ENCODE results near the gene PRKG1.
A peak's percentile ranks its signal among the peaks of the same experiment; 100 is the strongest.
"Not testable (repeated sequence)": the region's sequence is repeated elsewhere in the genome, so short reads cannot be mapped to it uniquely, and the experiment has no call there.

PRKG1 gene

DNA sequence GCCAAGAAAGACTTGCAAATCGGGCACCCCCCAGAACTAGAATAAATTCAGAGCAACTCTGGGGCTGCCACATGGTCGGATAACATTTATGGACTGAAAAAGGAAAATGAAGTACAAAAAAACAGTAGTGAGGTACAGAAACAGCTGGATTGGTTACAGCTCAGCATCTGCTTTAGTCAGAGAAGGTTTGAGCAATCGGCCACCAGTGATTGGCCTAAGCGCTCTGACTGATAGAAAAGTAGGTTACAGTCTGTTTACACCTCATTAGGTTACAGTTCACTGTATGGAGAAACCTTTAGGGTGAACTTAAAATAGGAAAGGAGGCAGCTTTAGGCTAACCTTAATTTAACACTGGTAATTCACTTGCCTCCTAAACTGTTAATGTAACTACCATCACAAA, 1137.8 kb downstream of the PRKG1 start:
- no peak for DNase-seq

DNA sequence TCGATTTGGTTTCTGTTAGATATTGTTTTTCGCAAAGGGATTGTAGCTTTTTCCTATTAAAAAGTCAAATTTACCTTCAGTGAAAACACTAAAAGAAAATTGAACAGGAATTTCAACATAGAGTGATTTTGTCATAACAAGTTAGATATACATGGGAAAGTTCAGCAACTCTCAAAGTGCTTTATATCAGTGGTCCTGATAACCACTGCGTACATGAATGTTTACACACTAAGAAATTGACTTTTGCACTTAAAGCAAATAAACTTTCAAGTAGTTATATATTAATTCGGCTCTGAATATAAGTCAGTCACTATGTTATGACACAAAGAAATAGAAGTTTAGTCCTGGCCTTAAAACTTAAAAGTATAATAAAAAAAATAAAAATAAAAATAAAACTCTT, 1138.5 kb downstream of the PRKG1 start:
- DNase-seq: no peak

DNA sequence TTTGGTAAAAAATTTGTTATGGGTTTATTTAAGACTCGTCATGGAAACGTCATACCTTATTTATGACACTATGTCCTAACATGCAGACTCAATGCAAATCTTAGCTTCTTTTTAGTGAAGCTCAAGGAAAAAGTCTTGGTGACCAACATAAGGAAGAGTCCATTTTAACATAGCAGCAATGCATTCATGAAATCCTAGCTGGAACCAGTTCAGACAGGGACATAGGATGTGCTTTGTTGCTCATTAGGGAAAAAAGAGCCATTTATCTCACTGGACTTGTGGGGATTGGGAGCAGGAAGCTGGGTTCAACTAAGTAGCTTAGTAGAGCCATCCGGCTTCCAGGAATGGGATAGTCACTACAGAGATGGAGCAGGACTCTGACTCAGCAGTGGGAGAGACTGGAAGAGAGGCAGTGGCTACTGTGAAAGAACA, 1139.0 kb downstream of the PRKG1 start:
- DNase-seq: no peak

DNA sequence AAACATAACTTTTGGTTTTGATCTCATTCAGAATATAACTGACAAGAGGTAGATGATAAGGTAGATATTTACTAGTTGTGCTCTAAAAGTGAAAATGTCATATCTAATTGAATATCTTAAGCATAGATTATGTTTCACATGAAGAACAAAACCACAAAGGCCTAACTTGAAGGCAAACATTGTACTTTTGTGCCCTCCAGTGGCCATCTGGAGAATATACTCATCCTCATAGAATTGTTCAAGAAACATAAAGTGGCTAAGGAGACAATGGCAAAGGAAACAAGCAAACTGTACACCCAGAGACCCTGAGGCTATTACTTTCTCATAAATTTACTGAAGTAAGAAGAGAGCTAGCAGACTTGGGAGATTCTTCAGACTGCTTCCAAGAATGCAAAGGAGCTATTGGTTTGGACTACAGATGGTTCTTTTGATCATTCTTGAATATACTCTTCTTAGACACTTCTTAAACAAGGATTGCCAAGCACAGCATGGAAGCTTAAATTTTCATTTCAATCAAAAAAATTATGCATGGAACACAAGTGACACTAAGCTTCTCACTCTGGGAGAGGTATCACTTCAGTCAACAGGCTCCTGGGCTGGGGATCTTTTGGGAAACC, 1141.6 kb downstream of the PRKG1 start:
- DNase-seq: peak; percentile 17

DNA sequence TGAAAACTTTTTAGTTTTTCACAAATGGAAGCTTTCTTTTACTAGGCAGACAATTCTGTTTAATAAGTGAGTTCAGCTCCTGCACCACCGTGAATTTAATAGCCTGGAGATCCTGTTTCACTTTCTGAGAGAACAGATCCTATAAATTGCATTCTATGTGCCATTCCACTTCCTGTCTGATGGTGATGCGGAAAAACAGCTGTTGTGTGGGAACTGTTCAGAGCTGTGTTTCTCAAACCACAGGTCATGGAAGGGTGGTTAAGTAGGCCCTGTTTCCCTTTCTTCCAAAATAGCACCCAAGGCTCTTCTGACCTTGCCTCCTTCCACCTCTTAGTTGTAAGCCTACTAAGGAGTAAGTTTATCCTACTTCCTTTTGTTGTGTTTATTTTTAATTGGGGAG, 1142.6 kb downstream of the PRKG1 start:
- DNase-seq: no peak

DNA sequence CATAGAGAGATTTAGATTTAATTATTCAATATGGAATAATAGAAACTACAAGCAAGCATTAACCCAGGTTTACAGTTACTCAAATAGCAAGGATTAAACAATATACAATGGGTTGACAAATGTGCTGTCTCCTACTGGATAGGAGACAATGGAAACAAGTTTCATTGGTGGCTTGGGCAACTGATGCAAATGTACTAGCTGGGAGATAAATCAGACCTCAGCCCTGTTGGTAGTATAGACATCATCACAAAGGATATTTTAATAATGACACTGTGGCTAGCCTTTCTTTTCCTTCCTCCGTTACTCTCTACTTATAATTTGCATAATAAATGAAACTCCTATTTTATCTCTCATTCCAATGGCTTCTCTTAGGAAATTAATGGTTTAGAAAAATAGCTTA, 1143.2 kb downstream of the PRKG1 start:
- DNase-seq: no peak

DNA sequence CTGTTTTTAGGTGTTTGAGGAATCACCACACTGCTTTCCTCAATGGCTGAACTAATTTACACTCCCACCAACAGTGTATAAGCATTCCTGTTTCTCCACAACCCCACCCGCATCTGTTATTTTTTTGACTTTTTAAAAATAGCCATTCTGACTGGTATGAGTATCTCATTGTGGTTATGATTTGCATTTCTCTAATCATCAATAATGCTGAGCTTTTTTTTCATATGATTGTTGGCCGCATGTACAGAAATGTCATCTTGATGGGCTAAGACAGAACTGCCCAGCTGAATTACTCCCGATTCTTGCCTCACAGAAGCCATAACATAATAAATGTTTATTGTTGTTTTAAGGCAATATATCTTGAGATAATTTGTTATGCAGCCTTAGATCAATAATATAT, 1146.7 kb downstream of the PRKG1 start:
- no peak for DNase-seq

DNA sequence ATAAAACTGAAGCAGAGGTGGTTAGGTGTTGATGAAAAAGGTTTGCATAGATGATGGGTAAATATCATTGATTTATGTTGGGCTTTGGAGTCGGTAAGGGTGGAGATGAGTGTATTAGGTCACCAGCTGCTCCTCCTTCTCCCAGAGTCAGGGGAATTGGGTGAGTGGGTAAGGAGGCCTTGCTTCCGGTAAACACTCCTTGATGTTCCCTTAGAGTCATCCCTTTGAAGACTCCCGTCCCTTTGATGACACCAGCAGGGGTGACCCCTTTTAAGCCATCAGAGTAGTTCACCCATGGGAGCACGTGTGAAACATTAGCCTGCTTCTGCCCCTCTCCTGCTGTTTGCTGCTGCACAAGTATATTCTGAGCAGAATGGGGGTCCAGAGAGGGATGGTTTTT, 1147.6 kb downstream of the PRKG1 start:
- no peak for DNase-seq

DNA sequence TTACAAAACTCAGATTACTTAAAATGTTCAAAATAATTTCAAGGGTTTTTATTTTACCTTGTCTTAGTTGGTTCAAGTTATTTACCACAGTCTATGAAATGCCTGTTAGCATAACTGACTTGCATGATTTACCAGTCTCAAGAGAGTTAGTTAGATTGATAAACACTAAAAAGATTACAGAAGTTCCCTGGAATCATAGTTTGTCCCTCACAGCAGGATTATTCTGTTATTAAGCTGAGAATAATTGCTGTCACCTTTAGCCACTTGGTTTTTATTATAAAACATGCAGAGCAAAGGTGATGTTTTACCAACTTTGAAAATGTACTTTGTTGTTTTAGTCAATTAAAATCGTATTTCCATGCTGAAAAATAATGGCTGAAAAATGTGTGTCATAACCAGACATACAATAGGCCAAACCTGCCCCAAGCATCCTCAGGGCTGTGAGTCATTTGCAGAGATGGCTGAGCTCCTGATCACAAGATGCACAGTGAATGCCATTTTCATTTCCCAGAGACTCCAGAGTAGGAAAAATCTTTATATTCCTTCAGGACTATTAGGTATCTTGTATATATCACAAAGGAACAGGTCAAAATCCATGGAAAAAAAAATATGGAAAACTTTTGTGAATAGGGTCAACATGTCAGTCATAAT, 1152.0 kb downstream of the PRKG1 start:
- DNase-seq: no peak

DNA sequence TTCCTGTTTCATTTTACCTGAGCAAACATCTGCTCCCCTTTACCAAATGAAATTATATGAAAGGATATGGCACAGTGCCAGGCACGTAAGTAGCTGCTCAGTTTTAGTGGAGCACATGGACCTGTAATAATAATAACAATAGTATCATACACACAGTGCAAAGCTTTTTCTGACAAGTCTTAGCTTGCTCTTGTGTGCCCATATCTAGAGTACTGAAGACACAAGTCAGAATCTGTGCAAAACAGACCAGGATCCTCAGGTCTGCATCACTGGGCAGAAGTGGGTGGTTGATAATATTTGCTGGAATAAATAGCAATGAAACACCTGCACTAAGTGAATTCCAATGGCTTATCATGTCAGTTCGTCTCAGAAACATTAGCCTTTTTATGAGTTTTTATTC, 1154.3 kb downstream of the PRKG1 start:
- no peak for DNase-seq

DNA sequence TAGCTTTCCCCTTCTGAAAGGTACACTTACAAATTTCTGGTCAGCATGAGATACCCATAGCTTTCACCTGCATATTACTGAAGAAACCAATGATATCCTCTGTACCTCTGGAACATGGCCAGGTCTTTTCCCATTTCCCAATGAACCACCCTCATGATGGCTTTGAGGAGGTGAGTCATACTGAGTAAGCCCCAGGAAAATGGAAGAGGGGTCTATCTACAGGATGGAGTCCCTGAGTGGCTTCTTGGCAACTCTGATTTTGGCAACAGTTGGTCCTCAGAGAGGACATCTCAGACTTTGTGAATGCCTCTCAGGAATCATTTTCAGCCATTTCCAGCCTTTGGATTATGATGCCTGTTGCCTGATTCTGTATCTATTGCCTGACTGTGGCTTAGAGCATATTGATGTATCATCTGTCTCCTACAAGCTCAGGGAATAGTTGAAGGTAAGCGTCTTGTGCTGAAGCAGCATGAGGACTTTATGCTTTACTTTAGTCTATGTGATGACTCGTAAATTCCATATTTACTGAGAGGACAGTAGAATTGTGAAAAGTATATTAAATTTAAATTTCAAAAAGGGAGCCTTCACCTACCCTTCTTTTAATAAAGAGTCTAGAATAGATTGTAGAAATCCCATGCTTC, 1155.1 kb downstream of the PRKG1 start:
- no peak for DNase-seq

DNA sequence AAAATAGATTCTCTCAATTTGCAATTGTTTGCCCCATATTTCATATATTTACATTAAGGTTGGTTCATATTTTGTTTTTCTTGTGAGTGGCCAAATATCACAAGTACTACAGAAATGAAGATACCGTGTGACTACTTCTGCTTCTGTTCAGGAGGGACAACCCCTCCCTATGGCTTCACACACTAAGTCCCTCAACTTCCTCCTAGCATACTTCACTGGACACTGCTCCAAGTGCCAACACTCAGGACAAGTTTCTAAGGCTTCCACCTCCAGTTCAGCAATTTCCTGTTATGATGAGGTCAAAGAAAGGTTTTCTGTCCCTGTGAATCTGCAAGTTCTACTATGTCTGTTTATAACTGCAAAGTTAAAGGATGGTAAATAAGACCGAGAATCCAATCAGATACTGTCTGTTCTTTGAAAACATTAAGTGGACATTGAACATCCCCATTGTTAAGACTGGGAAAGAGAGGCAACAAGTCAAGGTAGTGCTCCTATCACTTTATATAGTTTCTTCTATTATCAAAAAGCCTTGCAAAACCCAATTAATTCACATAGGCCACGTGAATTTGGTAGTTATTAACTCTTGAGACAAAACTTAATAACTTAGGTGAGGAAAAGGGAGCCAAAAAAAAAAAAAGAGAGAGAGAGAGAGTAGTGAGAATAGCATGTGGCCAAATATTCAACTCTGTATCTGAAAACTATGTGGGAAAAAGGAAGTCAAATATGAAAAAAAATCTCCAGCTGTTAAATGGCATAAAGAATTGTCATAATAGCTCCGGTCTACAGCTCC, 1158.5 kb downstream of the PRKG1 start:
- DNase-seq: no peak

DNA sequence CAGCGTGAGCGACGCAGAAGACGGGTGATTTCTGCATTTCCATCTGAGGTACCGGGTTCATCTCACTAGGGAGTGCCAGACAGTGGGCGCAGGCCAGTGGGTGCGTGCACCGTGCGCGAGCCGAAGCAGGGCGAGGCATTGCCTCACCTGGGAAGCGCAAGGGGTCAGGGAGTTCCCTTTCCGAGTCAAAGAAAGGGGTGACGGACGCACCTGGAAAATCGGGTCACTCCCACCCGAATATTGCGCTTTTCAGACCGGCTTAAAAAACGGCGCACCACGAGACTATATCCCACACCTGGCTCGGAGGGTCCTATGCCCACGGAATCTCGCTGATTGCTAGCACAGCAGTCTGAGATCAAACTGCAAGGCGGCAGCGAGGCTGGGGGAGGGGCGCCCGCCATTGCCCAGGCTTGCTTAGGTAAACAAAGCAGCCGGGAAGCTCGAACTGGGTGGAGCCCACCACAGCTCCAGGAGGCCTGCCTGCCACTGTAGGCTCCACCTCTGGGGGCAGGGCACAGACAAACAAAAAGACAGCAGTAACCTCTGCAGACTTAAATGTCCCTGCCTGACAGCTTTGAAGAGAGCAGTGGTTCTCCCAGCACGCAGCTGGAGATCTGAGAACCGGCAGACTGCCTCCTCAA, 1159.2 kb downstream of the PRKG1 start:
- not testable (repeated sequence) for DNase-seq

DNA sequence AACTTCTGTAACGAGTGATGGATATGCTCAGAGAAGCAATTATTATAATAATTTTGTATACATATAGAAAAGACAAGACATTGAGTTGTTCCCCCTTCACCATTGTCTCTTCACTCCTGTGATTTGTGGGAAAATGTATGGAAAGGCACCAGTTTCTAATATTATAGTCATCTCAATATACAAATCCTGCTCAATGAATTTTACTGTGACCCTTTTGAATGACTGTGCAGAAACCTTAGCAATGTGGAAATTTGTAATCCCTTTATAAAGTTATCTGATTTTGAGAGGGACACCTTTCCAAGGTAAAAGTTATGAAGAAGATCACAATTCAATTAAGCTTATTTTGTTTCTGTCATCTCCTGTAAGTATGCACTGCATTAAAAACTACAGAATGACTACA, 1165.5 kb downstream of the PRKG1 start:
- no peak for DNase-seq

DNA sequence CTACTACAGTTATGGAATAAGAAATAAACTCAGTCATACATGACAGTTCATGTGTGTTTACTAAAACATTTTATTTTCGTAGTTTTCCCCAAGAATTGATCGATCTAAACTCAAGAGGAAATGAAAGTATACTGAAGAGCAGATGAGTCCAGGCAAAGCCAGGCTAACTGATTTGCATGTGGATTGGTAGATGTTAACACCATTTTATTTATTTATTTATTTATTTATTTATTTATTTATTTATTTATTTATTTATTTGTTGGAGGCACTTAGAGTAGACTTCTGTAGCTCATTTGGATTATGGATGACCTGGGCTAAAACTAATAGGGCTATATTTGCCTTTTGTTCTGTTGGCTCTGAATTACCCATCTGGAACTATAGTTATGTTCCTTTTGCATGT, 1171.3 kb downstream of the PRKG1 start:
- no peak for DNase-seq

DNA sequence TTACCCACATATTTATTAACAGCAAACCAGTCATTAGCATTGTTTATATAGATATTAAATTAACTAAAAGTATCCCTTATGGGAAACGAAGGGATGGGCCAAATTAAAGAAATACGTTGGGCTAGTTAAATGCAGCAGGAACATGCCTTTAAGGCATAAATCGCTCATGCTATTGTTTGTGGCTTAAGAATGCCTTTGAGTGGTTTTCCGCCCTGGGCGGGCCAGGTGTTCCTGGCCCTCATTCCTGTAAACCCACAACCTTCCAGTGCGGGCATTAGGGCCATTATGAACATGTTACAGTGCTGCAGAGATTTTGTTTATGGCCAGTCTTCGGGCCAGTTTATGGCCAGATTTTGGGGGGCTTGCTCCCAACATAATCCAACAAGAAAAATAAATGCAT, 1173.6 kb downstream of the PRKG1 start:
- not testable (repeated sequence) for DNase-seq

DNA sequence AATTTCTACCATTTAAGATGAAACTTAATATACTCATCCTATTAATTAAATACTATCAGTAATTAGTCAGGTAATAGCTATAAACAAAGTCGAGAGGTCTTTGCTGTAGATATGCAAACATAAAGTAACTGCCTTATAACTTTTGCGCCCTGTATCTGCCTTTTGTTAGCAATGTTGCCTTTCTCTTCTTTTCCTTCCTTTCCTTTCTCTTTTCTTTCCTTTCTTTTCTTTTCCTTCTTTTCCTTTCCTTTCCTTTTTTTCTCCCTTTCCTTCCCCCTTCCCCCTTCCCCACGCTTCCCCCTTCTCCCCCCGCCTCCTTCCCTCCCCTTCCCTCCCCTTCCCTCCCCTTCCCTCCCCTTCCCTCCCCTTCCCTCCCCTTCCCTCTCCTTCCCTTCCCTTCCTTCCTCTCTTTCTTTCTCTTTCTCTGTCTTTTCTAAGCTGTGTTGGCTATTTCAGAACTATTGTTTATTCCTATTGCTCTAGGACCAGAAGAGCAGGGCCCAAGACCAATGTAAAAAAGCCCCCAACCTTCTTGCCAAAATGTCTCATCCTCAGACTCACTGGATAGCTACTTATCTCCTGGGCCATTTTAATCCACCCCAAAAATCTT, 1174.5 kb downstream of the PRKG1 start:
- no peak for DNase-seq

DNA sequence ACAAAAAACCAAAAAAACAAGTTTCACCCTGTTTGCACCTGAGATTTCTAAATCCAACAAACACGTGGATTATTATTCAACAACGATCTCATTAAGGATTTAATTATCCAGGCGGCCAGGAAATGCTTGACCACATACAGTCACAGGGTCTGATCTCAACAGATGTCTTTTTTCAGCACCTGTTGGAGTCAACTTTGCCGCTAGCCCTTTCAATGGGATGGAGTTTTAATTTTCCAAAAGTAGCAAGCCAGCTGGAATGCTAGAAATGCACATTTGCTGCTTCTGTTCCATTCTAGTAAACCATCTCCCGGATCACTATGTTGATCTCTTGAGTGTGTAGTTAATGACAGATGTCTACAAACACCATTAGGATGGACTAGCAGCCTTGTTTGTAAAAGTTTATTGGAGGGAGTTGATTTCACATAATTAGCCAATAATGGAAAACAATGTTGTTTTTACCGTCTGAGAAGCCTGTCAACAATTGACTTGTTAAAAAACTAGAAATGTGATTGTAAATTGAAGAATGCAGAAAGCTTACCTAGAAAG, 1175.6 kb downstream of the PRKG1 start:
- DNase-seq: no peak

DNA sequence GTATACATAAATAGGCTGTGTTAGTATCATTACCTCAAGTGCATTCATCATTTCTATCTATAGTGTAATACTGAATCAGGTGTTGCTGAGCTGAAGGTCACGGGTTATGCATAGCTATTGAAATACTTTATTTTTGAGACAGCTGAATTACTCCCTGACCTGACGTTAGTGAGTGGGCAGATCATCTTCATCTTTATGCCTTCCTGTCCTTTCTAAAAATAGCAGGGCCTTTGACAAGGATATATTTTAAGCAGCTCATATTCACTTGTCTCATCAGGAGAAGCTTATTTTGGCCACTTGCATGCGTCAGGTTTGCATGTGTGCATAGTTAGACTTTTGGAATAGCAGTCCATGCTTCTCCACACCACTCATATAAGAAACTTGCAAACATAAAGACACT, 1176.2 kb downstream of the PRKG1 start:
- no peak for DNase-seq

DNA sequence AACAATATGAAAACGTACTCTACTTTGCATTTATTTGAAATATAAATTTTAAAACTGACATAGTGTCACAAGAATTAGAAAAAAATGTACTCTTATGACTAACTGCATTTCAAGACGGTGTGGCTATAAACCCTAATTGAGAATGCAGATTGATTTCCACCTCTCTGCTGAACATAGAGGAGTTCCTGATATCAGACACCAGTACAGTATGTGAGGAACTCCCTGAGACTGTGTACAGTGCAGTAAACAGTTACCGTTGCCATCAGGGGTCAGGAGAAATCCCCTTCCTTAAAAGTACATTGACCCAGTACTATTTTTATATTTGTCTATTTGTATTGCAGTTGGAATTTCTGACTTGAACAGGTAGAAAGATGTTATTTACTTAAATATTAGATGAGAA, 1178.0 kb downstream of the PRKG1 start:
- DNase-seq: no peak

DNA sequence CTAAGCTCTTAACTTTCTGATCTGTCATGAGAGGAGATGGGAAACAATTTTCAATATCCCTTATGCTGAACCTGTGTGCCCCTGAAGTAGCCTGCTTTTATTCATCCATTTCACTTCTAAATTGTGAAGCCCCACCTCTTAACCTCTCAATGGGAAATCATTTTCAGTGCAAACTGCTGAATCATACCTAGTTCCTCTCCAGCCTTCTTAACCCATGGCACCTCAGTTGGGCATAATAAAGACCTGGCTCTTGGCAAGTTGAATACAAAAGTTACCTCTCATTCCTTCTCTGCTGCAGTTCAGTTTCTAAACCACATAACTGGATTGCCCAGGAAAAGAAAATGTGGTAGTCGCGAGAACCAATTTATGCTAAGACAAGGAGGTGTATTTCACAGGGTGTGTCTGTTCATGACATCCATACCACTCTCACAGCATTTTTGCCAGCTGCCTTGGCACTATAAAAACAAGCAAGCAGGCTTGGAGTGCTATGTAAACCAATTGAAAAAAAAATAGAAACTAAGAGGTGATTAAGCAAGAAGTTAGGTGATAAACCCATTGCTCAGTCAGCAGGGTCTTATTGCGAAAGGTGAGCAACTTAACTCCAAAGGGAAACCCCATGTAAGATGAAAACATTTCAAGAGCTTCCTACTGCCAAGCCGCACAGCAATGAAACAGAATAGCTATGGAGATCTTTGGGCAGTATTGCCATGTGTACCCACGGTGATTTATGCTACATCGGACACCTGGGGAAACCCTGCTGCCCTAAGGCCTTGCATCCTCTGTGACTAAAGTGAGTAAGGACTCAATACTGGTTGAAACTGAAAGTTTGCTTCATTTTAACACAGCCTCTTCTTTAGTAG, 1182.8 kb downstream of the PRKG1 start:
- no peak for DNase-seq

DNA sequence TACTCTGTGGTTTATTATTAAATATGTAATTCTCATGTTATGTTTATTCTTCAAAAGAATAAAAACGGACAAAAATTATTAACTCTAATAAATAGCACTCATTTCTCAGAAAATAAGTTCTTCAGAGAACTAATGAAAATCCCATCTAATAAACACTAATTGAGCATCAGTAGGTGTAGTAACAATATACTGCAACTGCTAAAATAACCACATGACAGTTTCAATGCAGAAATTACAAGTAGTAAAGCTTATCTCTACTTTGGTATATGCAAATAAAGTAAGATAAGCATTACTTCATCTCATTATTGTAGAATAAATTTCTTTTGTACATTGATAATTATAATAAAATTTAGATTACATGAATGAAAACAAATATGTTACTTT, 1183.4 kb downstream of the PRKG1 start:
- no peak for DNase-seq

Measured in activated naive CD4-positive, alpha-beta T cell treated with anti-CD3 and anti-CD28 coated beads, Interleukin-2, amount 50 U/mL, for 16 hours (primary cell).